HCT116 (cell line): ENCODE data around the gene NDUFS7.

Experiments
- EZH2 ChIP-seq: fragments of 200-600 bp; sonication (generic); IDR thresholded peaks from 2 replicates; pipeline ENCODE4 v1.6.1; 2017; ENCODE audit warnings: antibody characterized with exemption, mixed run types
- MAX ChIP-seq: IDR thresholded peaks from 2 replicates; pipeline ENCODE4 v1.6.1; 2012
- POLR2AphosphoS5 ChIP-seq: IDR thresholded peaks from 2 replicates; pipeline ENCODE4 v1.6.1; 2011; ENCODE audit warnings: mild to moderate bottlenecking, low read depth, low read length, moderate library complexity
- TF ChIP-seq, protein P1 (sequence below): IDR thresholded peaks from 2 replicates; pipeline ENCODE4 v1.6.1; 2012; ENCODE audit warnings: low read depth
- TF ChIP-seq, protein P2 (sequence below): IDR thresholded peaks from 2 replicates; pipeline ENCODE4 v1.6.1; 2011; ENCODE audit warnings: mild to moderate bottlenecking, low read length, moderate library complexity; ENCODE audit not compliant: insufficient replicate concordance; ENCODE audit errors: extremely low read depth

- TF ChIP-seq MAX (no peak), POLR2AphosphoS5 (0 out of 2 replicates have a peak, but pooled peaks have one; percentile 6), EZH2 (no peak)
- TF ChIP-seq, protein P1, sequence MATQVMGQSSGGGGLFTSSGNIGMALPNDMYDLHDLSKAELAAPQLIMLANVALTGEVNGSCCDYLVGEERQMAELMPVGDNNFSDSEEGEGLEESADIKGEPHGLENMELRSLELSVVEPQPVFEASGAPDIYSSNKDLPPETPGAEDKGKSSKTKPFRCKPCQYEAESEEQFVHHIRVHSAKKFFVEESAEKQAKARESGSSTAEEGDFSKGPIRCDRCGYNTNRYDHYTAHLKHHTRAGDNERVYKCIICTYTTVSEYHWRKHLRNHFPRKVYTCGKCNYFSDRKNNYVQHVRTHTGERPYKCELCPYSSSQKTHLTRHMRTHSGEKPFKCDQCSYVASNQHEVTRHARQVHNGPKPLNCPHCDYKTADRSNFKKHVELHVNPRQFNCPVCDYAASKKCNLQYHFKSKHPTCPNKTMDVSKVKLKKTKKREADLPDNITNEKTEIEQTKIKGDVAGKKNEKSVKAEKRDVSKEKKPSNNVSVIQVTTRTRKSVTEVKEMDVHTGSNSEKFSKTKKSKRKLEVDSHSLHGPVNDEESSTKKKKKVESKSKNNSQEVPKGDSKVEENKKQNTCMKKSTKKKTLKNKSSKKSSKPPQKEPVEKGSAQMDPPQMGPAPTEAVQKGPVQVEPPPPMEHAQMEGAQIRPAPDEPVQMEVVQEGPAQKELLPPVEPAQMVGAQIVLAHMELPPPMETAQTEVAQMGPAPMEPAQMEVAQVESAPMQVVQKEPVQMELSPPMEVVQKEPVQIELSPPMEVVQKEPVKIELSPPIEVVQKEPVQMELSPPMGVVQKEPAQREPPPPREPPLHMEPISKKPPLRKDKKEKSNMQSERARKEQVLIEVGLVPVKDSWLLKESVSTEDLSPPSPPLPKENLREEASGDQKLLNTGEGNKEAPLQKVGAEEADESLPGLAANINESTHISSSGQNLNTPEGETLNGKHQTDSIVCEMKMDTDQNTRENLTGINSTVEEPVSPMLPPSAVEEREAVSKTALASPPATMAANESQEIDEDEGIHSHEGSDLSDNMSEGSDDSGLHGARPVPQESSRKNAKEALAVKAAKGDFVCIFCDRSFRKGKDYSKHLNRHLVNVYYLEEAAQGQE: no peak
- TF ChIP-seq, protein P2, sequence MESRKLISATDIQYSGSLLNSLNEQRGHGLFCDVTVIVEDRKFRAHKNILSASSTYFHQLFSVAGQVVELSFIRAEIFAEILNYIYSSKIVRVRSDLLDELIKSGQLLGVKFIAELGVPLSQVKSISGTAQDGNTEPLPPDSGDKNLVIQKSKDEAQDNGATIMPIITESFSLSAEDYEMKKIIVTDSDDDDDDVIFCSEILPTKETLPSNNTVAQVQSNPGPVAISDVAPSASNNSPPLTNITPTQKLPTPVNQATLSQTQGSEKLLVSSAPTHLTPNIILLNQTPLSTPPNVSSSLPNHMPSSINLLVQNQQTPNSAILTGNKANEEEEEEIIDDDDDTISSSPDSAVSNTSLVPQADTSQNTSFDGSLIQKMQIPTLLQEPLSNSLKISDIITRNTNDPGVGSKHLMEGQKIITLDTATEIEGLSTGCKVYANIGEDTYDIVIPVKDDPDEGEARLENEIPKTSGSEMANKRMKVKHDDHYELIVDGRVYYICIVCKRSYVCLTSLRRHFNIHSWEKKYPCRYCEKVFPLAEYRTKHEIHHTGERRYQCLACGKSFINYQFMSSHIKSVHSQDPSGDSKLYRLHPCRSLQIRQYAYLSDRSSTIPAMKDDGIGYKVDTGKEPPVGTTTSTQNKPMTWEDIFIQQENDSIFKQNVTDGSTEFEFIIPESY: no peak
Observed at GRCh38 chr19:1407528-1408299, 24.0 kb downstream of the NDUFS7 start, which contains the start of gene DAZAP1.
